ENCODE data around the gene ZNF791. TPM values are rescaled to one million over a fixed set of nuclear protein-coding genes. Genes with fewer than 3 reads are reported as not detected.
A peak's percentile ranks its signal among the peaks of the same experiment; 100 is the strongest.

Gene ZNF791
- total and polyA plus RNA-seq, 9 donors: 13.6 to 44.3 (median 34.0) TPM

- 4 to 5% (median 5%) methylated on average over 15 to 29 of the region's 29 CpGs for WGBS, 3 donors
- H3K4me3 ChIP-seq: peak overlapping the region; percentile 27
- no peak overlapping the region for H3K27ac ChIP-seq
Measured at GRCh38 chr19:12648088-12648487, 37.4 kb downstream of the ZNF791 start.

GRCh38 chr19:12649941-12650340 is 39.2 kb downstream of the ZNF791 start:
- no peak for TF ChIP-seq CTCF (IDR thresholded peaks at IDR 0.05)
- TF ChIP-seq EP300 (IDR thresholded peaks at IDR 0.05): no peak
- TF ChIP-seq POLR2A (IDR thresholded peaks at IDR 0.05): no peak
- no peaks in the 10 kb centered on the region for H3K36me3 ChIP-seq
- WGBS, 3 donors: 90 to 95% (median 94%) methylated on average over 10 of the region's 10 CpGs

More at GRCh38 chr19:12648088-12648487, 37.4 kb downstream of the ZNF791 start:
- H3K27me3 ChIP-seq: no peaks in the 10 kb centered on the region
- H3K9me3 ChIP-seq: no peaks in the 10 kb centered on the region
- intact Hi-C loops (cut with DNase I): no loop called here
- DNase-seq: peak in 3 of 5 donors; percentile 30 to 61 (median 49)
- TF ChIP-seq CTCF (IDR thresholded peaks at IDR 0.05): peak in 2 of 3 donors; percentile 20 to 25
- no peak for TF ChIP-seq POLR2A (IDR thresholded peaks at IDR 0.05)
- H3K4me1 ChIP-seq (ENCODE audit: insufficient read depth): peaks cover 12% of the 10 kb centered on the region
- H3K36me3 ChIP-seq: no peaks in the 10 kb centered on the region

GRCh38 chr19:12652219-12652618 is 41.5 kb downstream of the ZNF791 start:
- no peak for DNase-seq
- no peaks in the 10 kb centered on the region for H3K36me3 ChIP-seq
- no peak overlapping the region for H3K27ac ChIP-seq
- H3K4me1 ChIP-seq (ENCODE audit: insufficient read depth): peaks cover 12% of the 10 kb centered on the region
- H3K4me3 ChIP-seq: no peak overlapping the region
- intact Hi-C loops (cut with DNase I): no loop called here
- no peaks in the 10 kb centered on the region for H3K27me3 ChIP-seq
- TF ChIP-seq CTCF (IDR thresholded peaks at IDR 0.05): no peak
- WGBS, 3 donors: 91 to 94% (median 91%) methylated on average over 6 of the region's 6 CpGs
- H3K9me3 ChIP-seq: no peaks in the 10 kb centered on the region

More at GRCh38 chr19:12649941-12650340, 39.2 kb downstream of the ZNF791 start:
- no peaks in the 10 kb centered on the region for H3K9me3 ChIP-seq
- peaks cover 12% of the 10 kb centered on the region for H3K4me1 ChIP-seq (ENCODE audit: insufficient read depth)
- intact Hi-C loops (cut with DNase I): no loop called here
- no peak overlapping the region for H3K4me3 ChIP-seq
- H3K27me3 ChIP-seq: no peaks in the 10 kb centered on the region
- no peak for DNase-seq
- H3K27ac ChIP-seq: no peak overlapping the region

- Histone ChIP-seq H3K27ac (no peak overlapping the region), H3K9me3 (no peaks in the 10 kb centered on the region), H3K4me1 (ENCODE audit: insufficient read depth) (no peaks in the 10 kb centered on the region), H3K27me3 (no peaks in the 10 kb centered on the region), H3K4me3 (no peak overlapping the region), H3K36me3 (no peaks in the 10 kb centered on the region)
- no peak for DNase-seq
- intact Hi-C loops (cut with DNase I): no loop called here
- 88 to 96% (median 93%) methylated on average over 8 of the region's 8 CpGs for WGBS, 3 donors
- no peak for TF ChIP-seq EP300 (IDR thresholded peaks at IDR 0.05)
- TF ChIP-seq POLR2A (IDR thresholded peaks at IDR 0.05): no peak
- no peak for TF ChIP-seq CTCF (IDR thresholded peaks at IDR 0.05)
Measured at GRCh38 chr19:12655546-12655945, 44.8 kb downstream of the ZNF791 start.
